Measurements from ENCODE around the gene GEMIN5.
"Not testable (repeated sequence)": the region's sequence is repeated elsewhere in the genome, so short reads cannot be mapped to it uniquely, and the experiment has no call there.

- TF ChIP-seq CTCF (IDR thresholded peaks at IDR 0.05 in 8 of 11, conservative IDR thresholded peaks at IDR 0.05 in 3 of 11); POLR2AphosphoS5 (IDR thresholded peaks at IDR 0.05): not testable (repeated sequence)
Observed at GRCh38 chr5:154978294-154978693, 40.3 kb upstream of the GEMIN5 start.
